ENCODE data around the gene ZNF512B. TPM values are rescaled to one million over a fixed set of nuclear protein-coding genes. Genes with fewer than 3 reads are reported as not detected.
"Not testable (repeated sequence)": the region's sequence is repeated elsewhere in the genome, so short reads cannot be mapped to it uniquely, and the experiment has no call there.

The ZNF512B gene
- total RNA-seq, 1 experiment from 2014 or later, result 58.1 TPM

GRCh38 chr20:63931735-63932134 is 38.0 kb downstream of the ZNF512B start:
- intact Hi-C loops (cut with micrococcal nuclease; ENCODE audit: unreplicated experiment), result no loop called here
- no peak for DNase-seq
- BruUV-seq (replicated peaks), result no TSS peak
- Mint-ChIP-seq H3K36me3 (ENCODE audit: insufficient read depth, unreplicated experiment) (peaks cover 80% of the 10 kb centered on the region), H3K27ac (ENCODE audit: unreplicated experiment) (no peak overlapping the region), H3K9me3 (ENCODE audit: low read depth, unreplicated experiment) (no peaks in the 10 kb centered on the region), H3K4me1 (ENCODE audit: low read depth, unreplicated experiment) (no peaks in the 10 kb centered on the region), H3K4me3 (ENCODE audit: low read depth, unreplicated experiment) (no peak overlapping the region), H3K27me3 (ENCODE audit: unreplicated experiment) (no peaks in the 10 kb centered on the region)
- TF ChIP-seq CTCF (IDR thresholded peaks at IDR 0.05; ENCODE audit: unreplicated experiment), result no peak
- CTCF ChIA-PET, result no interaction called here

DNA sequence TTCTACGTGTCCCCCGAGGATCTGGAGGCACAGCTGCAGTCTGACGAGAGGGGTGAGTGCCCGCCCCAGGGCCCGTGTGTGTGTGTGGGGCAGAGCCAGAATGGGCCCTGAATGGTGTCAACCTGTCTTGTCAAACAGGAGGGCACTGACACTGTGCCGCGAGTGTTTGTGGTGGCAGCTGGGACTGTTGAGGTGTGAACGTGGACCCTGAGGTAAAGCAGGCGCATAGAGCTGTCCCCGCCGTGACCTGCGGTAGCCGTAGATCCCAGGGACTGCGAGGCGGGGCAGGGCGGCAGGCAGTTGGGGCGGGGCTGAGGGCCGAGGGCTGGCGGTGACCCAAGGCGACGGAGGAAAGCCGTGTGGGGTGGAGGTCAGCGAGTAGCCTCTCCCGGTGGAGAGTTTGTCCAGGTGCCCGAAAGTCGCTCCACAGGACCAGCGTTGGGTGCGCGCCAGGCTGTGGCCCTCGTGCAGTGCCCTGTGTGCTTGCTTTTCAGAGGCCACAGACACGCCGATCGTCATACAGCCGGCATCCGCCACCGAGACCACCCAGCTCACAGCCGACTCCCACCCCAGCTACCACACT is 38.7 kb downstream of the ZNF512B start:
- H3K36me3 Mint-ChIP-seq (ENCODE audit: insufficient read depth, unreplicated experiment), result peaks cover 79% of the 10 kb centered on the region
- CTCF ChIA-PET, result no interaction called here
- no peaks in the 10 kb centered on the region for H3K27me3 Mint-ChIP-seq (ENCODE audit: unreplicated experiment)
- no peak overlapping the region for H3K4me3 Mint-ChIP-seq (ENCODE audit: low read depth, unreplicated experiment)
- no peaks in the 10 kb centered on the region for H3K4me1 Mint-ChIP-seq (ENCODE audit: low read depth, unreplicated experiment)
- DNase-seq, result no peak
- intact Hi-C loops (cut with micrococcal nuclease; ENCODE audit: unreplicated experiment), result no loop called here
- BruUV-seq (replicated peaks), result no TSS peak
- no peak overlapping the region for H3K27ac Mint-ChIP-seq (ENCODE audit: unreplicated experiment)
- no peaks in the 10 kb centered on the region for H3K9me3 Mint-ChIP-seq (ENCODE audit: low read depth, unreplicated experiment)
- TF ChIP-seq CTCF (IDR thresholded peaks at IDR 0.05; ENCODE audit: unreplicated experiment), result no peak

- H3K27me3 Mint-ChIP-seq (ENCODE audit: unreplicated experiment); intact Hi-C loops (cut with micrococcal nuclease; ENCODE audit: unreplicated experiment); H3K4me1 Mint-ChIP-seq (ENCODE audit: low read depth, unreplicated experiment); CTCF ChIA-PET; H3K4me3 Mint-ChIP-seq (ENCODE audit: low read depth, unreplicated experiment); BruUV-seq (replicated peaks); DNase-seq; H3K27ac Mint-ChIP-seq (ENCODE audit: unreplicated experiment); H3K9me3 Mint-ChIP-seq (ENCODE audit: low read depth, unreplicated experiment): not testable (repeated sequence)
- H3K36me3 Mint-ChIP-seq (ENCODE audit: insufficient read depth, unreplicated experiment), result peaks cover 74% of the 10 kb centered on the region
These were observed 40.3 kb downstream of the ZNF512B start for GRCh38 chr20:63929473-63929883.

- TF ChIP-seq CTCF (IDR thresholded peaks at IDR 0.05; ENCODE audit: unreplicated experiment), result no peak
- Mint-ChIP-seq H3K36me3 (ENCODE audit: insufficient read depth, unreplicated experiment) (peaks cover 70% of the 10 kb centered on the region), H3K9me3 (ENCODE audit: low read depth, unreplicated experiment) (no peaks in the 10 kb centered on the region), H3K27me3 (ENCODE audit: unreplicated experiment) (no peaks in the 10 kb centered on the region), H3K4me3 (ENCODE audit: low read depth, unreplicated experiment) (no peak overlapping the region), H3K4me1 (ENCODE audit: low read depth, unreplicated experiment) (no peaks in the 10 kb centered on the region), H3K27ac (ENCODE audit: unreplicated experiment) (no peak overlapping the region)
- DNase-seq, result no peak
- CTCF ChIA-PET, result no interaction called here
- intact Hi-C loops (cut with micrococcal nuclease; ENCODE audit: unreplicated experiment), result no loop called here
- no TSS peak for BruUV-seq (replicated peaks)
These were observed 40.7 kb downstream of the ZNF512B start for GRCh38 chr20:63929071-63929470.

- CTCF ChIA-PET, result no interaction called here
- intact Hi-C loops (cut with micrococcal nuclease; ENCODE audit: unreplicated experiment), result no loop called here
- no peak overlapping the region for H3K4me3 Mint-ChIP-seq (ENCODE audit: low read depth, unreplicated experiment)
- BruUV-seq (replicated peaks), result no TSS peak
- no peaks in the 10 kb centered on the region for H3K4me1 Mint-ChIP-seq (ENCODE audit: low read depth, unreplicated experiment)
- no peak overlapping the region for H3K27ac Mint-ChIP-seq (ENCODE audit: unreplicated experiment)
- no peaks in the 10 kb centered on the region for H3K9me3 Mint-ChIP-seq (ENCODE audit: low read depth, unreplicated experiment)
- no peak for TF ChIP-seq CTCF (IDR thresholded peaks at IDR 0.05; ENCODE audit: unreplicated experiment)
- no peak for DNase-seq
- H3K27me3 Mint-ChIP-seq (ENCODE audit: unreplicated experiment), result no peaks in the 10 kb centered on the region
- peaks cover 71% of the 10 kb centered on the region for H3K36me3 Mint-ChIP-seq (ENCODE audit: insufficient read depth, unreplicated experiment)
These were observed 43.4 kb downstream of the ZNF512B start for GRCh38 chr20:63926298-63926697.

Data from Calu3 (cell line).